T follicular helper cell (primary cell): ENCODE data around the gene DRD4.

Experiments
- DNase-seq: peaks from one replicate; pipeline ENCODE4 v3.0.0-alpha.2; 2020; ENCODE audit warnings: low read depth

Gene DRD4

DNA sequence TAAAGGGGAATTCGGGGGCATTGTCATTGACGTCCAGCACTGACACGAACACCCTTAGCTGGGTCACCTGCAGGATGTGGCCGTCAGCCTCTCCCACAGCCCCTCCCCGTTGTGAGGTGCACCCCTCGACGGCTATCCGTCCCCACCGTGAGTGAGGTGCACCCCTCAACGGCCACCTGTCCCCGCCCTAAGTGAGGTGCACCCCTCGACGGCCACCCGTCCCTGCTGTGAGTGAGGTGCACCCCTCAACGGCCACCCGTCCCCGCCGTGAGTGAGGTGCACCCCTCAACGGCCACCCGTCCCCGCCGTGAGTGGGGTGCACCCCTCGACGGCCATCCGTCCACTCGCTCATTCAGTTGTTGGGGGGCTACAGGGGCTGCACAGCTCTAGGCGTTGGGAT, 15.2 kb upstream of the DRD4 start:
- DNase-seq, result no peak

DNA sequence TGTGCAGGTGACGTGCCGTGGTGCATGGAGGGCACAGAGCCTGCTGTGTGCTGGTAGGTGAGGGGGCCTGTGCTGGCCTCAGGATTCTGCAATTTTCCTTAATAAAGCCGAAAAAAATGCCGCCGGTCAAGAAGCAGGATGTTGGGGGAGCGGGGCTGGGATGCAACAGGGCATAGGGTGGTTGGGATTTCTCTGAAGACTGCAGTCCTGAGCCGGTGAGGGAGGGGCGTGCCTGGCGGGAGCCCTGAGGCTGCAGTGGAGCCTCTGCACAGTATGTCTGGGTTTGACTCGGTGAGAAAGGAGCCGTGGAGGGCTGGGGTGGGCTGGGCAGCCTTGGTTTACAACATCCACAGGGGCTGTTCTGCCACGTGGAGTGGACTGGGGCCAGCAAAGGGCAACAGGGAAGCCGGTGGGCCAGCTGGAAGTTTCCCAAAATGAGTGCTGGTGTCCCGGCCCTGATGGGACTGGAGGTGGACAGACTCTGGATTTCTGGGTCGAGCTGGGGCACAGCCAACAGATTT, 13.7 kb upstream of the DRD4 start:
- no peak for DNase-seq

DNA sequence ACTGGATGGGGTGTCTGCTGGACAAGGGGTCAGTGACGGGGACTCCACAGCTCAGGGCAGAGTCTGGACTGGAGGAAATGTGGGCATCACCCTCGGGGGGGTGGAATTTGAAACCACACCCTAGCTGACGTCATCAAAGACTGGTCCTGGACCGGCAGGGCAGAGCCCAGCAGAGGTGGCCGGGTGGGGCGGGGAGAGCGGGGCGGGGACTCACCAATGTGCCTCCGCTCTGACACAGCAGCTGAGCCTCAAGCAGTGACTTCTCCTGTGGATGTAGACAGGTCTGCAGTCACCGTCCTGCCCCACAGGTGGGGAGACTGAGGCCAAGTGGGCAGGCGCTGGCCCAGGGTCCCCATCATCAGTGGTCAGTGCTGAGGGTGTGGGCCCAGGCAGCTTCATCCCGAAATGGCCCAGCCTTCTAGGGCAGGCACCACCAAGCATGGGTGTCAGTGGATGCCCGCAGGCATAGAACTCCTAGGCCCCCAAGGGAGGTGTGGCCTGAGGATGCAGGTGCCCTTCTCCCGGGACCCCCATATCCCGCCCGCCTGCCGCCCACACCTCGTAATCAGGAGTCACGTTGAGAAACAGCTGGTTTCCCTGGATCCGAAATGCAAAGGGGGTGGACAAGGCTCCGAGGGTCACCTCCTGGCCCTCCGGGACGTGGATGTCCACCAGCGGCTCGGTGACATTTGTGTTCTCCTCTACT, 12.9 kb upstream of the DRD4 start:
- DNase-seq, result no peak

DNA sequence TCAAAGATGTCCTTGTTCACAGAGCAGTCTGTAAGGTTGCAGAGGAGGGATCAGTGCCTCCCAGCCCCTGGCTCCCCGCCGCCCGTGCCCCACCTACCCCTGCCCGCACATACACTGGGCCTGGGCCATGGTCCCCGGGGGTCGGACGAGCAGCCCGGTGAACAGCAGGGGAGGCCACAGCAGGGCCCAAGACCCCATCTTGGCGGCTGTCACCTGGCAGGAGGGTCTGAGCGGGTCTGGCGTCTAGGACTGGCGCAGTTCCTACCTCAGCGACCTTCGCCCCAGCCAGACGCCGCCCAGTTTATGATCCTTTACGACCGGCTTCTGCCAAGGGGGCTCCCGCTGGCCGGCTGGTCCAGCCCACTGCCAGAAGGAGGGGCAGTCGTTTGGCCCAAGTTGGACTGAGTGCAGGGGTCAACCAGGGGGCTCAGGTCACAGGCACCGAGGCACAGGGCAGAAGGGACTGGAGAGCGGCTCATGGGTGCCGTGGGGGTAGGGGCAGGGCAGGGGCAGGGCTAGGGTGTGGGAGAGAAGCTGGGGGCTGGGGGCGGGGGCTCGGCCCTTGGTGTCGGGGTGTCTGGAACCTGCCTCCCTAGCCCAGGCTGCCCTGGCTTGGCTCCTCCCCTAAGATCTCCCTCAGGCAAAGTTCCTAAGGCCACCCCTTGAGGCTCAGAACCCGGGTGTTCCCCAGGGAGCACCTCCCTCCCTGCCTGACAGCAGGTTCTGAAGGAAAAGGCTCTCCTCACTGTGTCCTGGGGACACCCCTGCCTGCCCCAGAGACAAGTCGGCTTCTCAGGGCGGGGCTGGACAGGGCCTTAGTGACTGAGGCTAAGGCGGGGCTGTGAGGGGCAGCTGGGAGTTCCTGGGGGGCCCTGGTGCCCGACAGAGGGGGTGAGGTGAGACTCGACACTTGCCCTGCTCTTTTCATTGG, 12.1 kb upstream of the DRD4 start, which contains the start of gene CDHR5:
Gene CDHR5, minus strand, starts transcription at position 251 of the 931 bp plus-strand sequence. Its CDS starts 53 bp downstream, at position 198.
- no peak for DNase-seq

- no peak for DNase-seq
Observed at GRCh38 chr11:625636-626268, 11.3 kb upstream of the DRD4 start.

- no peak for DNase-seq
Observed at GRCh38 chr11:626475-627307, 10.4 kb upstream of the DRD4 start, which contains the start of gene SCT. SCT (minus strand) TSS chr11:627181; CDS start chr11:627143, 38 bp downstream.

DNA sequence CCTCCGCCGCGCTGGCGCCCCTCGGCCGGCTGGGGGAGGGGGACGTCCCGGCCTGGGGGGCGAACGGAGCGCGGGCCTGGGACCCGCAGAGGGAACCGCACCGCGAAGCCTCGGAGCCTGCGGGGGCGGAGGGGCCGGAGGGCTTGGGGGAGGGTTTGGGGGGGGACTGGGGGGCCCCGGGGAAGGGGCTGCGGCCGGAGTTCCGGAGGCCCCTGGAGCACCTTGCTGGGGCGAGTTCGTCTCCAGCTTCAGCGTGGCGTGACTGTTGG, 9.8 kb upstream of the DRD4 start:
- DNase-seq, result no peak

- DNase-seq, result no peak
Observed at GRCh38 chr11:628056-628455, 9.0 kb upstream of the DRD4 start.

DNA sequence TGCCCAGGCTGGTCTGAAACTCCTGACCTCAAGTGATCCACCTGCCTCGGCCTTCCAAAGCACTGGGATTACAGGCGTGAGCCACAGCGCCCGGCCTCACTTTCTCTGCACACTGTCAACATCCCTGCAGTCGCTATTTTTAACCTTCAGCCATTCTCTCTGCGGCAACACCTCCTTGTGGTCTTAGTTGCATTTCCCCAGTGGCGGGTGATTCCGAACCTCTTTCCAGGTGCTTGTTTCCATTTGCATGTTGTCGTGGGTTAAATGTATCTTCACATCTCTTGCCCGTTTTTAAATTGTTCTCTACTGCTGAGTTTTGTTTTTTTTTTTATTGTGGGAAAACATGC, 7.9 kb upstream of the DRD4 start:
- DNase-seq, result no peak

- DNase-seq, result no peak
Observed at GRCh38 chr11:630871-631270, 6.2 kb upstream of the DRD4 start.

GRCh38 chr11:635945-636510, 1.0 kb upstream of the DRD4 start:
- no peak for DNase-seq

DNA sequence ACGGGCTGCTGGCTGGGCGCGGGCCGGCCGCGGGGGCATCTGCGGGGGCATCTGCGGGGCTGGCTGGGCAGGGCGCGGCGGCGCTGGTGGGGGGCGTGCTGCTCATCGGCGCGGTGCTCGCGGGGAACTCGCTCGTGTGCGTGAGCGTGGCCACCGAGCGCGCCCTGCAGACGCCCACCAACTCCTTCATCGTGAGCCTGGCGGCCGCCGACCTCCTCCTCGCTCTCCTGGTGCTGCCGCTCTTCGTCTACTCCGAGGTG, 194 bp downstream of the DRD4 start:
- no peak for DNase-seq

- DNase-seq, result no peak
Observed at GRCh38 chr11:637593-638521, 788 bp downstream of the DRD4 start.

GRCh38 chr11:638631-639331, 1.7 kb downstream of the DRD4 start:
- no peak for DNase-seq

GRCh38 chr11:639332-639955, 2.4 kb downstream of the DRD4 start:
- no peak for DNase-seq

DNA sequence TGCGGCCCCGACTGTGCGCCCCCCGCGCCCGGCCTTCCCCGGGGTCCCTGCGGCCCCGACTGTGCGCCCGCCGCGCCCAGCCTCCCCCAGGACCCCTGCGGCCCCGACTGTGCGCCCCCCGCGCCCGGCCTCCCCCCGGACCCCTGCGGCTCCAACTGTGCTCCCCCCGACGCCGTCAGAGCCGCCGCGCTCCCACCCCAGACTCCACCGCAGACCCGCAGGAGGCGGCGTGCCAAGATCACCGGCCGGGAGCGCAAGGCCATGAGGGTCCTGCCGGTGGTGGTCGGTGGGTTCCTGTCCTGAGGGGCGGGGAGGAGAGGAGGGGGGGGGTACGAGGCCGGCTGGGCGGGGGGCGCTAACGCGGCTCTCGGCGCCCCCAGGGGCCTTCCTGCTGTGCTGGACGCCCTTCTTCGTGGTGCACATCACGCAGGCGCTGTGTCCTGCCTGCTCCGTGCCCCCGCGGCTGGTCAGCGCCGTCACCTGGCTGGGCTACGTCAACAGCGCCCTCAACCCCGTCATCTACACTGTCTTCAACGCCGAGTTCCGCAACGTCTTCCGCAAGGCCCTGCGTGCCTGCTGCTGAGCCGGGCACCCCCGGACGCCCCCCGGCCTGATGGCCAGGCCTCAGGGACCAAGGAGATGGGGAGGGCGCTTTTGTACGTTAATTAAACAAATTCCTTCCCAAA, 3.1 kb downstream of the DRD4 start:
- no peak for DNase-seq

DNA sequence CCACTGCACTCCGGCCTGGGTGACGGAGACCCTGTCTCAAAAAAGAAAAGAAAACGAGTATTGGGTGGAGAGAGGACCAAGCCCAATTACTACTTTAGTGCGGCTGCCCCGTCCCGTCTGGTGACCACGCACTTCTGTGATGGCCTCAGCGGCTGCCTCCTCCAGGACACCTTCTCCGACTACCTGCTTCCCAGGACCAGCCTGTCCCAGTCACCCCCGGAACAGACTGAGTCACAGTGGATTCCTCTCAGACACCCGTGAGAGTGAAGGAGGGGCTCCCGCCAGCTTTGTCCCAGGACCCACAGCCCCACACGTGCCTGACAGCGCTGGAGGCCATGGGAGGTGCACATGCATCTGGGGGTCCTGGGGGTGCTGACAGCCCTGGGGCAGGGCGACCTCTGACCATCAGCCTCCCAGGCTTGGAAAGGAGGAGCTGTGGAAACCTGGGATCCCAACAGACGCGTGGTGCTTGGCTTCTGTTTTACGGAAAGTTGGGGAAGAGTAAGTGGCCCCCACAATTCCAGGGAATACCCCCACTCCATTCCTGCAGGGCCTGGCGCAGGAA, 4.8 kb downstream of the DRD4 start:
- no peak for DNase-seq

DNA sequence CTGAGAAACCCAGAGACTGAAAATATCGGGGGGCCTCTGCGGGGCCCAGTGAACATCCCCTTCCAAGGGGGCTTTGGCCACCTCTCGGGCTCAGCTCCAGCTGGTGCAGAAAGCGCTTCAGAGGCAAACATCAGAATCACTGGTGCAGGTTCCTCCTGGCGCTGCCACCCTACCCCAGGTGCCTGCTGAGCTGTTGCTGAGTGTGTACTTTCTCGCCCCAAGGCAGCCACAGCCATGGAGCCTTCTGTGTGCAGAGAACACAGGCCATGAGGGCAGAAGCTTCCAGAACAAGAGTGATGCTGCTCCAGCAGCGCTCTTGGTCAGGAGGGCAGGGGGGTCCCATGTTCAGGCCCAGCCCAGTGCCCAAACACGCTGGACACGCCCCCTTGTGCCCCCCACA, 6.3 kb downstream of the DRD4 start:
- DNase-seq, result no peak
